ENCODE data around the gene PLAGL2.

- no peak for TF ChIP-seq CTCF (IDR thresholded peaks at IDR 0.05; ENCODE audit: poor library complexity, severe bottlenecking)
- no peak for TF ChIP-seq EZH2 (IDR thresholded peaks at IDR 0.05; ENCODE audit: borderline replicate concordance, insufficient read depth, low read length, poor library complexity, severe bottlenecking)
- no peak for TF ChIP-seq POLR2AphosphoS5 (IDR thresholded peaks at IDR 0.05)
- TF ChIP-seq TAF1 (IDR thresholded peaks at IDR 0.05; ENCODE audit: low read depth): no peak
- no peak for TF ChIP-seq MXI1 (conservative IDR thresholded peaks at IDR 0.05; ENCODE audit: poor library complexity, severe bottlenecking)
- no peak for TF ChIP-seq EP300 (conservative IDR thresholded peaks at IDR 0.05; ENCODE audit: poor library complexity, severe bottlenecking)
- no peak for TF ChIP-seq RAD21 (conservative IDR thresholded peaks at IDR 0.05)
- TF ChIP-seq REST (IDR thresholded peaks at IDR 0.05; ENCODE audit: borderline replicate concordance): no peak
Measured at GRCh38 chr20:32195581-32195980, 12.0 kb downstream of the PLAGL2 start.

Data from neural cell (in vitro differentiated cells).